Common myeloid progenitor, CD34-positive (primary cell): Measurements from ENCODE around the gene P4HA1.
"Not testable (repeated sequence)": the region's sequence is repeated elsewhere in the genome, so short reads cannot be mapped to it uniquely, and the experiment has no call there.

Experiments
- CTCF ChIA-PET: fragments of 350-600 bp; sonication (Branson Sonifier 250); formaldehyde crosslinking; loops from one replicate; lab custom pipeline; 2021; ENCODE audit warnings: antibody characterized with exemption; lab: Charles Lee
- POLR2A ChIA-PET: fragments of 350-600 bp; sonication (Branson Sonifier 250); formaldehyde crosslinking; loops from one replicate; lab custom pipeline; 2021; ENCODE audit warnings: antibody characterized with exemption; lab: Charles Lee
- DNase-seq, 3 donors: peaks; one replicate each; pipeline versions ENCODE4 v3.0.0 to v3.0.0-alpha.2; 2013
- H3K27ac ChIP-seq, 2 experiments: 1 replicate in 1 of 2; 2 replicates in 1 of 2; pipeline ENCODE4 v1.7.0; 2013; ENCODE audit warnings: inconsistent platforms in 2 of 2, low read length in 2 of 2, mild to moderate bottlenecking in 2 of 2, low read depth in 1 of 2, moderate library complexity in 1 of 2; ENCODE audit not compliant: severe bottlenecking in 2 of 2, insufficient read depth in 1 of 2, poor library complexity in 1 of 2
- H3K27me3 ChIP-seq, 5 experiments: replicated peaks in 2 of 5; 1 replicate in 3 of 5; 2 replicates in 2 of 5; pipeline versions ENCODE4 v1.6.1 to v1.7.0; 2013; ENCODE audit warnings: low read length in 4 of 5, mild to moderate bottlenecking in 2 of 5, moderate library complexity in 2 of 5, inconsistent platforms in 1 of 5; ENCODE audit not compliant: insufficient read depth in 5 of 5, control insufficient read depth in 4 of 5
- H3K36me3 ChIP-seq, 4 experiments: 1 replicate in 2 of 4; 2 replicates in 2 of 4; pipeline versions ENCODE4 v1.6.1 to v1.7.0; 2013; ENCODE audit warnings: low read length in 3 of 4, control low read depth in 1 of 4, mild to moderate bottlenecking in 1 of 4; ENCODE audit not compliant: control insufficient read depth in 4 of 4, insufficient read depth in 4 of 4
- H3K4me1 ChIP-seq, 4 experiments: 1 replicate in 3 of 4; 2 replicates in 1 of 4; pipeline versions ENCODE4 v1.6.1 to v1.7.1; 2013; ENCODE audit warnings: low read length in 3 of 4, mild to moderate bottlenecking in 3 of 4, control low read depth in 1 of 4, inconsistent platforms in 1 of 4, moderate library complexity in 1 of 4; ENCODE audit not compliant: control insufficient read depth in 4 of 4, insufficient read depth in 4 of 4; ENCODE audit errors: control extremely low read depth in 1 of 4
- H3K4me3 ChIP-seq, 7 experiments: 1 replicate in 4 of 7; 2 replicates in 3 of 7; pipeline versions ENCODE4 v1.5.1 to v1.7.0; 2013; ENCODE audit warnings: mild to moderate bottlenecking in 7 of 7, low read length in 6 of 7, moderate library complexity in 6 of 7, inconsistent platforms in 2 of 7, low read depth in 2 of 7, control low read depth in 1 of 7; ENCODE audit not compliant: insufficient read depth in 4 of 7, control insufficient read depth in 1 of 7; ENCODE audit errors: extremely low read depth in 1 of 7
- H3K9me3 ChIP-seq, 5 experiments: 1 replicate in 4 of 5; 2 replicates in 1 of 5; pipeline versions ENCODE4 v1.6.1 to v1.7.1; 2013; ENCODE audit warnings: low read length in 4 of 5, mild to moderate bottlenecking in 2 of 5, inconsistent platforms in 1 of 5, low read depth in 1 of 5, moderate library complexity in 1 of 5; ENCODE audit not compliant: control insufficient read depth in 4 of 5, insufficient read depth in 2 of 5; ENCODE audit errors: control extremely low read depth in 1 of 5
- WGBS: methylation state at CpG from one replicate; pipeline ENCODE4 v1.1.5; 2013; ENCODE audit not compliant: insufficient coverage; 5-methylcytosine and 5-hydroxymethylcytosine counted together

P4HA1 gene

GRCh38 chr10:72995459-72995858 is 101.2 kb downstream of the P4HA1 start:
- H3K36me3 ChIP-seq, H3K27me3 ChIP-seq, H3K27ac ChIP-seq, DNase-seq, H3K4me1 ChIP-seq, H3K9me3 ChIP-seq, CTCF ChIA-PET, POLR2A ChIA-PET, H3K4me3 ChIP-seq: not testable (repeated sequence)

GRCh38 chr10:72989771-72990170 is 106.9 kb downstream of the P4HA1 start:
- H3K4me1 ChIP-seq, POLR2A ChIA-PET, DNase-seq, H3K27ac ChIP-seq, H3K9me3 ChIP-seq, H3K36me3 ChIP-seq, H3K27me3 ChIP-seq, CTCF ChIA-PET, H3K4me3 ChIP-seq: not testable (repeated sequence)
- WGBS, result 96% methylated on average over 6 of the region's 7 CpGs

DNA sequence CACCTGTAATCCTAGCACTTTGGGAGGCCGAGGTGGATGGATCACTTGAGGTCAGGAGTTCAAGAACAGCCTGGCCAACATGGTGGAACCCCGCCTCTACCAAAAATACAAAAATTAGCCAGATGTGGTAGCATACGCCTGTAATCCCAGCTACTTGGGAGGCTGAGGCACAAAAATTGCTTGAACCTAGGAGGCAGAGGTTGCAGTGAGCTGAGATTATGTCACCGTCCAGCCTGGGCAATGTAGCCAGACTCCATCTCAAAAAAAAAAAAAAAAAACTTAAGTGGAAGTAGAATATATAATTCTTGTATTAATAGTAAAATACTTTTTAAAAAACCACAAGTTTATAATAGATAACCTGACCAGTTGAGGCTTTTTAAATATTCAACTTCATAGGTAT is 112.0 kb downstream of the P4HA1 start:
- WGBS, result 96% methylated on average over 3 of the region's 4 CpGs

GRCh38 chr10:72981882-72982529 is 114.7 kb downstream of the P4HA1 start:
- no peaks in the 10 kb centered on the region for H3K4me1 ChIP-seq
- WGBS, result 100% methylated on average over 1 of the region's 2 CpGs
- DNase-seq, result no peak
- H3K36me3 ChIP-seq, result no peaks in the 10 kb centered on the region
- H3K27ac ChIP-seq, result no peak overlapping the region
- no peaks in the 10 kb centered on the region for H3K27me3 ChIP-seq
- no peak overlapping the region for H3K4me3 ChIP-seq
- peaks cover 2 to 30% (median 10%) of the 10 kb centered on the region in 5 experiments for H3K9me3 ChIP-seq
- ChIA-PET CTCF (no interaction called here), POLR2A (no interaction called here)

More for the DNA sequence above, 112.0 kb downstream of the P4HA1 start:
- DNase-seq, H3K27ac ChIP-seq, H3K36me3 ChIP-seq, H3K4me1 ChIP-seq, POLR2A ChIA-PET, H3K27me3 ChIP-seq, H3K4me3 ChIP-seq, CTCF ChIA-PET: not testable (repeated sequence)
- H3K9me3 ChIP-seq, result peaks cover 1 to 18% (median 8%) of the 10 kb centered on the region in 5 experiments

GRCh38 chr10:72981028-72981881 is 115.4 kb downstream of the P4HA1 start:
- POLR2A ChIA-PET, result no interaction called here
- 98% methylated on average over 3 of the region's 4 CpGs for WGBS
- H3K27ac ChIP-seq, result no peak overlapping the region

DNA sequence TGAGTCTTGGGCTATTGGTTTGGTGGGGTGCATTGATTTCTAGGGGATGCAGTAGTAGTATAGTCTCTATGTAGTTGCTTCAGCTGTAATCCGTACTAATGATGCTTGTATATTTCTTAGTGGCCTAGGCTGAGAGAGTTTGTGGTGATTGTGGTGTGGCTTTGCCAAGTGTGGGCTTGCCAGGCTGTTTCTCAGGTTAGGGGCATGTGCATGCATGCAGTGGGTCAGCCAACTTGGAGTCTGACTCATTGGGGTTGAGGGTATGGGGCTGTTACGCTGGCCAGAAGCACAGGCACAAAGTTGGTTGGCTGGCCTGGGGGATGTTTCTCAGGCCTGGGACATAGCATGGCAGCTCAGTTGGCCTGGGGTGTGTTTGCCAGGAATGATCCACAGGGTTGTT is 116.3 kb downstream of the P4HA1 start:
- no peak overlapping the region for H3K4me3 ChIP-seq
- H3K36me3 ChIP-seq, result no peaks in the 10 kb centered on the region
- DNase-seq, result no peak
- no peak overlapping the region for H3K27ac ChIP-seq
- peaks cover 2 to 33% (median 11%) of the 10 kb centered on the region in 5 experiments for H3K9me3 ChIP-seq
- 100% methylated on average over 1 of the region's 2 CpGs for WGBS
- POLR2A ChIA-PET, result no interaction called here
- H3K4me1 ChIP-seq, result no peaks in the 10 kb centered on the region
- no peaks in the 10 kb centered on the region for H3K27me3 ChIP-seq
- CTCF ChIA-PET, result interaction anchor here (1.1 kb wide), 1 partner anchor 17 kb away, joined by 3 read pairs; no protein-coding TSS in a partner anchor

More at GRCh38 chr10:72981028-72981881, 115.4 kb downstream of the P4HA1 start:
- Histone ChIP-seq H3K4me3 (no peak overlapping the region), H3K27me3 (no peaks in the 10 kb centered on the region), H3K36me3 (no peaks in the 10 kb centered on the region), H3K9me3 (peaks cover 2 to 30% (median 10%) of the 10 kb centered on the region in 5 experiments), H3K4me1 (no peaks in the 10 kb centered on the region)
- CTCF ChIA-PET, result interaction anchor here (1.1 kb wide), 1 partner anchor 16 kb away, joined by 3 read pairs; no protein-coding TSS in a partner anchor
- DNase-seq, result no peak

DNA sequence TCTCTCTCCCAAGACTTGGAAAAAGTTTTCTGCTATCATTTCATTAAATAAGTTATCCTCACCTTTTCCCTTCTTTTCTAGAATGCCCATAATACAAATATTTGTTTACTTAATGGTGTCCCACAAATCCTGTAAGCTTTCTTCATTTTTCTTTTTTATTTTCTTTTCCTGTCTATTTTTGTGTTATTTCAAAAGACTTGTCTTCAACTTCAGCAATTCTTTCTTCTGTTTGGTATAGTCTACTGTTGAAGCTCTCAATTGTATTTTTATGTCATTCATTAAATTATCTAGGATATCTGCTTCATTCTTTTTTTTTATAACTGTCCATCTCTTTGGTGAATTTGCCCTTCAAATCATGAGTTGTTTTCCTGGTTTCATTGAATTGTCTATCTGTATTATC is 117.0 kb downstream of the P4HA1 start:
- Histone ChIP-seq H3K4me1 (no peaks in the 10 kb centered on the region), H3K27ac (no peak overlapping the region), H3K9me3 (peaks cover 2 to 35% (median 11%) of the 10 kb centered on the region in 5 experiments), H3K27me3 (no peaks in the 10 kb centered on the region), H3K36me3 (no peaks in the 10 kb centered on the region), H3K4me3 (no peak overlapping the region)
- ChIA-PET POLR2A (no interaction called here), CTCF (no interaction called here)
- DNase-seq, result no peak
